Measurements from ENCODE around the gene RPS17.

DNA sequence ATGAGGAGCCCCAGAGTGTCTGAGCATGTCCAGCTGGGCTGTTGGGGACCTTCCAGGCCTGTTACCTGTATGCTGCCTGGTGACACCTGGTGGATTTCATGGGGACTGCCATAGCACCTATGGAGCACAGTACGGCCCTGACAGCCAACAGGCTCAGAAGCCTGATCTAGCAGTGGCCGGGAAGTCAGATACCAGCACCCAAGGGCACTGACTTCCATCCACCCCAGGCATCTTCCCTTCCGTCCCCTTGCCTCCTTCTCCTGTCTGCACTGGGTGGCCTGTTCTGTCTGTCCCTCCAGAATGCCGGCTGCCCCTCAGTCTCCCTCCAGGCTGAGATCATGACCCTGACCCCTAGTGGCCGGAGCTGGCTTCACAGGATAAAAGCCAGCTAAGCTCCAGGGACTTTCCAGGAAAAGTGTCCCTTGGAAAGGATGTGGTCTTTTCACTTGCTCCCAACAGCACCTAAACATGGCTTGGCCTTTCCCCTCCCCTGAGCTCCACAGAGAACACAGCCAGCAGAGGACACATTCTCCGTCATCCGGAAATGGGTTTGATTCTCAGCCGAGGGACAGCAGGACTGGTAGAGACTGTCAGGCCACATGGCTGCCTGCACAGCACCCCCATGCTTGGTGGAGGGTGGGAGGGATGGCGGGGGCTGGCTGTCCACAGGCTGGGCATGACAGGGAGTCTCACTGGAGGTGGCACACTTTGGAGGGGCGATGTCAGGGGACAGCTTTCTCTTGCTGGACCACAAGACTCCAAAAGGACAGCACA lies 9.5 kb downstream of the RPS17 start:
- TF ChIP-seq, protein P1, sequence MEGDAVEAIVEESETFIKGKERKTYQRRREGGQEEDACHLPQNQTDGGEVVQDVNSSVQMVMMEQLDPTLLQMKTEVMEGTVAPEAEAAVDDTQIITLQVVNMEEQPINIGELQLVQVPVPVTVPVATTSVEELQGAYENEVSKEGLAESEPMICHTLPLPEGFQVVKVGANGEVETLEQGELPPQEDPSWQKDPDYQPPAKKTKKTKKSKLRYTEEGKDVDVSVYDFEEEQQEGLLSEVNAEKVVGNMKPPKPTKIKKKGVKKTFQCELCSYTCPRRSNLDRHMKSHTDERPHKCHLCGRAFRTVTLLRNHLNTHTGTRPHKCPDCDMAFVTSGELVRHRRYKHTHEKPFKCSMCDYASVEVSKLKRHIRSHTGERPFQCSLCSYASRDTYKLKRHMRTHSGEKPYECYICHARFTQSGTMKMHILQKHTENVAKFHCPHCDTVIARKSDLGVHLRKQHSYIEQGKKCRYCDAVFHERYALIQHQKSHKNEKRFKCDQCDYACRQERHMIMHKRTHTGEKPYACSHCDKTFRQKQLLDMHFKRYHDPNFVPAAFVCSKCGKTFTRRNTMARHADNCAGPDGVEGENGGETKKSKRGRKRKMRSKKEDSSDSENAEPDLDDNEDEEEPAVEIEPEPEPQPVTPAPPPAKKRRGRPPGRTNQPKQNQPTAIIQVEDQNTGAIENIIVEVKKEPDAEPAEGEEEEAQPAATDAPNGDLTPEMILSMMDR (optimal IDR thresholded peaks at IDR 0.05 in 1 of 3, IDR thresholded peaks at IDR 0.05 in 1 of 3, conservative IDR thresholded peaks at IDR 0.05 in 1 of 3; ENCODE audit: extremely low read depth in 1 of 3, insufficient read depth in 2 of 3, low read length in 3 of 3), result peak; percentile 67 to 85 (median 77)
- no peak for TF ChIP-seq EZH2 (IDR thresholded peaks at IDR 0.05; ENCODE audit: low read length)
